Heart right ventricle (tissue), 16 donors: ENCODE measurements around the gene SH3GL2. TPM values are rescaled to one million over a fixed set of nuclear protein-coding genes. Genes with fewer than 3 reads are reported as not detected.

Source experiments
- ATAC-seq, 8 donors: fragments of 200-7000 bp; cut with Tn5 transposase; one replicate each; pipeline ENCODE4 v1.9.1; 2020; ENCODE audit warnings: mild to moderate bottlenecking in 8 of 8, moderate library complexity in 8 of 8, moderate number of reproducible peaks in 1 of 8
- DNase-seq, 2 donors: peaks; one replicate each; pipeline ENCODE4 v3.0.0-alpha.2; 2020
- H3K27ac ChIP-seq, 10 donors: fragments of 200-600 bp; sonication (generic) in 2 of 10; one replicate each; pipeline versions ENCODE4 v1.5.0 to v1.8.0; 2020 to 2022; ENCODE audit warnings: mild to moderate bottlenecking in 3 of 10
- H3K27me3 ChIP-seq, 7 donors: fragments of 200-600 bp; one replicate each; pipeline ENCODE4 v1.8.0; 2021 to 2022; ENCODE audit warnings: mild to moderate bottlenecking in 2 of 7
- H3K36me3 ChIP-seq, 9 donors: fragments of 200-600 bp; sonication (generic) in 1 of 9; one replicate each; pipeline versions ENCODE4 v1.5.0 to v1.8.0; 2020 to 2022; ENCODE audit warnings: mild to moderate bottlenecking in 2 of 9
- H3K4me1 ChIP-seq, 9 donors: fragments of 200-600 bp; sonication (generic) in 1 of 9; one replicate each; pipeline versions ENCODE4 v1.5.0 to v1.8.0; 2020 to 2022; ENCODE audit warnings: mild to moderate bottlenecking in 4 of 9
- H3K4me3 ChIP-seq, 10 donors: fragments of 200-600 bp; sonication (generic) in 2 of 10; one replicate each; pipeline versions ENCODE4 v1.5.0 to v1.8.0; 2020 to 2022; ENCODE audit warnings: mild to moderate bottlenecking in 7 of 10, moderate library complexity in 2 of 10
- H3K9me3 ChIP-seq, 11 donors: fragments of 200-600 bp in 10 of 11; sonication (generic) in 2 of 11; one replicate each; pipeline versions ENCODE4 v1.5.0 to v1.8.0; 2013 to 2022; ENCODE audit warnings: mild to moderate bottlenecking in 2 of 11, control low read depth in 1 of 11, moderate library complexity in 1 of 11
- CTCF ChIP-seq, 9 donors: fragments of 200-600 bp; sonication (generic) in 2 of 9; IDR thresholded peaks; one replicate each; pipeline versions ENCODE4 v1.5.0 to v1.8.0; 2021 to 2022; ENCODE audit warnings: antibody characterized with exemption in 9 of 9, mild to moderate bottlenecking in 5 of 9, moderate library complexity in 1 of 9
- WGBS, 2 donors: extraction: QIAGEN DNeasy Blood & Tissue Kit; methylation state at CpG; one replicate each; pipeline ENCODE4 v1.1.7; 2013; ENCODE audit warnings: inconsistent platforms in 1 of 2; 5-methylcytosine and 5-hydroxymethylcytosine counted together
- intact Hi-C, 10 donors: fragments of 100-400 bp; cut with DNase I; formaldehyde crosslinking; loops; one replicate each; pipeline versions ENCODE4 v1.11.1 to v1.14.2; 2022
- polyA plus RNA-seq, 2 donors: library from polyadenylated mRNA; stranded (reverse); fragments of 200-250 nt; gene quantifications; one replicate each; pipeline ENCODE4 v1.2.3, GENCODE V29; 2013
- total RNA-seq, 10 donors: library from RNA; stranded (reverse); fragmentation: NEBNext Ultra II Directional in 3 of 10; extraction: Animal tissue kit (Norgen Biotek cat#: 25700) in 3 of 10; gene quantifications; one replicate each; pipeline versions ENCODE4 v1.2.1 to v1.2.4, GENCODE V29; 2021 to 2023
- donor health status: Arrhythmogenic right ventricular cardiomyopathy.
- donor health status: ischemic (EF 13 %, LVEDD 7.1; RV severe dilation, severe dysfunction).
- donor health status: healthy with polysubstance abuse.
- donor health status: DM: no; HTN: yes; CAD: no.
- donor health status: DM: no; HTN: no; CAD: no.
- donor health status: ischemic (EF 25% LVEDD 6.9; RV normal size, moderate dysfunction).
- donor health status: ischemic (EF 25% LVEDD 5.7; RV mildly dilated, moderate dysfunction).
- donor health status: healthy.
- donor health status: DM: yes; HTN: yes; CAD: no.
- donor health status: Ischemic cardiomyopathy.
- donor health status: ischemic (EF 35%, LVEDD 5.7; RV mildly dilated, moderate dysfunction).
- donor health status: nonischemic (EF 11% LVEDD 7.7; RV severe dilation, severe dysfunction).
- donor health status: DM: yes; HTN: yes; CAD: no.
- donor health status: PGD.
- donor health status: ischemic (EF 29% LVEDD 5.4; RV normal size, mild dysfunction).
- donor health status: nonischemic (EF 23%, LVEDD 6.1; RV moderate dilation, normal function).

The SH3GL2 gene
- total and polyA plus RNA-seq, 12 donors, result 0.73 to 14.6 (median 6.0) TPM; not detected in 1

GRCh38 chr9:17613758-17614157 is 34.9 kb downstream of the SH3GL2 start:
- TF ChIP-seq CTCF (IDR thresholded peaks at IDR 0.05), result no peak
- Histone ChIP-seq H3K27me3 (no peaks in the 10 kb centered on the region), H3K4me1 (peaks cover 0 to 14% (median 0%) of the 10 kb centered on the region in 9 donors), H3K4me3 (no peak overlapping the region), H3K27ac (no peak overlapping the region), H3K36me3 (no peaks in the 10 kb centered on the region), H3K9me3 (no peaks in the 10 kb centered on the region)
- intact Hi-C loops, result no loop called here
- WGBS, 2 donors, result 61 to 64% methylated on average over 3 of the region's 3 CpGs
- DNase-seq (no peak), ATAC-seq (no peak)

- TF ChIP-seq CTCF (IDR thresholded peaks at IDR 0.05), result no peak
- intact Hi-C loops, result no loop called here
- H3K4me3 ChIP-seq, result no peak overlapping the region
- H3K27ac ChIP-seq, result no peak overlapping the region
- WGBS, 2 donors, result 64 to 78% methylated on average over 1 of the region's 1 CpG
- ATAC-seq, result no peak
- peaks cover 0 to 14% (median 0%) of the 10 kb centered on the region in 9 donors for H3K4me1 ChIP-seq
- no peaks in the 10 kb centered on the region for H3K9me3 ChIP-seq
- no peaks in the 10 kb centered on the region for H3K27me3 ChIP-seq
- H3K36me3 ChIP-seq, result no peaks in the 10 kb centered on the region
- no peak for DNase-seq
Measured at GRCh38 chr9:17614250-17614649, 35.4 kb downstream of the SH3GL2 start.

- intact Hi-C loops, result no loop called here
- no peaks in the 10 kb centered on the region for H3K27me3 ChIP-seq
- H3K36me3 ChIP-seq, result no peaks in the 10 kb centered on the region
- no peaks in the 10 kb centered on the region for H3K9me3 ChIP-seq
- peaks cover 0 to 14% (median 0%) of the 10 kb centered on the region in 9 donors for H3K4me1 ChIP-seq
- no peak overlapping the region for H3K4me3 ChIP-seq
- no peak for TF ChIP-seq CTCF (IDR thresholded peaks at IDR 0.05)
- no peak overlapping the region for H3K27ac ChIP-seq
- ATAC-seq, result no peak
- no peak for DNase-seq
- WGBS, 2 donors, result 58 to 60% methylated on average over 4 of the region's 4 CpGs
Measured at GRCh38 chr9:17614903-17615302, 36.0 kb downstream of the SH3GL2 start.

- intact Hi-C loops, result no loop called here
- Histone ChIP-seq H3K36me3 (no peaks in the 10 kb centered on the region), H3K4me1 (no peaks in the 10 kb centered on the region), H3K9me3 (no peaks in the 10 kb centered on the region), H3K27ac (no peak overlapping the region), H3K27me3 (no peaks in the 10 kb centered on the region), H3K4me3 (no peak overlapping the region)
- DNase-seq (no peak), ATAC-seq (no peak)
- 85 to 92% methylated on average over 4 of the region's 4 CpGs for WGBS, 2 donors
- TF ChIP-seq CTCF (IDR thresholded peaks at IDR 0.05), result no peak
Measured at GRCh38 chr9:17622141-17622540, 43.3 kb downstream of the SH3GL2 start.
